ENCODE measurements around the gene FAM32A. TPM values are rescaled to one million over a fixed set of nuclear protein-coding genes. Genes with fewer than 3 reads are reported as not detected.

Gene FAM32A
- total and polyA plus RNA-seq, 2 of the 8 experiments (the other 6 are each of a cell fraction or from before 2014, with no cell fraction given) = 75.6 to 105 TPM

- H3K14ac ChIP-seq (ENCODE audit: insufficient read length) = no peak overlapping the region
- no peak overlapping the region for H2BK20ac ChIP-seq (ENCODE audit: low read length)
- H3K4me3 ChIP-seq (ENCODE audit: extremely low read depth in 1 of 4, insufficient read depth in 2 of 4, low read depth in 3 of 4, low read length in 4 of 4) = no peak overlapping the region
- no peak for FAIRE-seq
- no peaks in the 10 kb centered on the region for H3K23me2 ChIP-seq (ENCODE audit: low read depth, low read length)
- no peak overlapping the region for H3K4ac ChIP-seq (replicated peaks; ENCODE audit: insufficient read length, low read depth, low read length)
- TF ChIP-seq E2F6 (IDR thresholded peaks at IDR 0.05) = no peak
- TF ChIP-seq SIX5 (IDR thresholded peaks at IDR 0.05; ENCODE audit: low read depth, low read length) = no peak
- no peak for TF ChIP-seq CHD1 (IDR thresholded peaks at IDR 0.05; ENCODE audit: low read depth, low read length)
- POLR2A ChIA-PET (ENCODE audit: partially characterized antibody) = interaction anchor here (0.6 to 1.7 kb wide), 7 partner anchors 10 to 77 kb away, joined by 3 to 5 read pairs (median 4); partner anchors contain the start of genes HSH2D and TPM4
- no peaks in the 10 kb centered on the region for H3K4me1 ChIP-seq (replicated peaks in 1 of 4; ENCODE audit: control insufficient read depth in 3 of 4, insufficient read depth in 4 of 4, low read length in 3 of 4)
- CTCF ChIA-PET (ENCODE audit: partially characterized antibody) = interaction anchor here (0.6 to 1.2 kb wide), 4 partner anchors 90 to 1097 kb away, joined by 3 to 4 read pairs (median 3); no protein-coding TSS in a partner anchor
- no peak overlapping the region for H4K5ac ChIP-seq (ENCODE audit: insufficient read length, low read depth, low read length)
- H2BK15ac ChIP-seq (ENCODE audit: low read length) = no peak overlapping the region
- H4K91ac ChIP-seq (replicated peaks; ENCODE audit: insufficient read length, low read length) = no peak overlapping the region
- no peak for DNase-seq (ENCODE audit: low read depth in 1 of 2, low spot score in 2 of 2)
- H2BK5ac ChIP-seq (ENCODE audit: low read depth, low read length) = no peak overlapping the region
- no peak overlapping the region for H3K56ac ChIP-seq (replicated peaks; ENCODE audit: insufficient read length, low read depth, low read length)
- no peak overlapping the region for H2AFZ ChIP-seq (ENCODE audit: low read length)
- H3K4me2 ChIP-seq (ENCODE audit: insufficient read depth in 1 of 2, low read depth in 2 of 2, low read length in 2 of 2) = no peak overlapping the region
- no peaks in the 10 kb centered on the region for H3K9me3 ChIP-seq (ENCODE audit: insufficient read depth in 2 of 2, low read depth in 1 of 2, low read length in 1 of 2)
- H3K36me3 ChIP-seq (ENCODE audit: control insufficient read depth in 2 of 4, insufficient read depth in 4 of 4, low read length in 3 of 4) = no peaks in the 10 kb centered on the region
- 91% methylated on average over 11 of the region's 11 CpGs; no CpG with 5 or more reads in 1 of the 2 experiments for WGBS, 2 experiments (ENCODE audit: extremely low coverage in 1 of 2, insufficient coverage in 1 of 2, insufficient read length in 1 of 2, insufficient replicate concordance in 2 of 2, low coverage in 1 of 2, low lambda C conversion rate in 2 of 2, missing lambda C conversion rate in 1 of 2)
- no peak overlapping the region for H2BK120ac ChIP-seq (replicated peaks; ENCODE audit: low read depth, low read length)
- no peak overlapping the region for H2BK12ac ChIP-seq (ENCODE audit: low read depth, low read length)
- no peak overlapping the region for H3K23ac ChIP-seq (ENCODE audit: insufficient read length)
- H3K79me1 ChIP-seq (ENCODE audit: low read depth, low read length) = no peaks in the 10 kb centered on the region
- H4K8ac ChIP-seq (ENCODE audit: extremely low read depth, insufficient read depth, low read length) = no peak overlapping the region
- no peaks in the 10 kb centered on the region for H4K20me1 ChIP-seq (replicated peaks in 1 of 2; ENCODE audit: control insufficient read depth in 1 of 2, insufficient read depth in 2 of 2, low read length in 2 of 2)
- no peak overlapping the region for H3K9ac ChIP-seq (replicated peaks in 1 of 4; ENCODE audit: extremely low read depth in 1 of 4, low read depth in 3 of 4, low read length in 3 of 4)
- no peaks in the 10 kb centered on the region for H3K79me2 ChIP-seq (ENCODE audit: control insufficient read depth in 1 of 2, insufficient read depth in 2 of 2, low read length in 2 of 2)
- no peaks in the 10 kb centered on the region for H3K27me3 ChIP-seq (replicated peaks in 1 of 4; ENCODE audit: control insufficient read depth in 3 of 4, extremely low read depth in 1 of 4, insufficient read depth in 3 of 4, low read length in 3 of 4)
- no peak overlapping the region for H2AK5ac ChIP-seq (ENCODE audit: low read depth, low read length)
- H3K27ac ChIP-seq (ENCODE audit: low read depth, low read length) = no peak overlapping the region
- H3K18ac ChIP-seq (ENCODE audit: extremely low read depth, low read length) = no peak overlapping the region
Measured at GRCh38 chr19:16153582-16154336, 31.5 kb upstream of the FAM32A start.

Measured in H1 (cell line).